UCSD-AML1 (cell line): ENCODE results near the gene SLC16A9.
"Not testable (repeated sequence)": the region's sequence is repeated elsewhere in the genome, so short reads cannot be mapped to it uniquely, and the experiment has no call there.

Experiments
- DNase-seq: peaks from one replicate; lab custom pipeline; 2025; ENCODE audit not compliant: unreplicated experiment; lab: John Stamatoyannopoulos, UW

The SLC16A9 gene

GRCh38 chr10:59678884-59679301 is 30.8 kb downstream of the SLC16A9 start:
- no peak for DNase-seq

GRCh38 chr10:59677253-59677831 is 32.3 kb downstream of the SLC16A9 start:
- no peak for DNase-seq

- no peak for DNase-seq
Measured at GRCh38 chr10:59675812-59676211, 33.8 kb downstream of the SLC16A9 start.

DNA sequence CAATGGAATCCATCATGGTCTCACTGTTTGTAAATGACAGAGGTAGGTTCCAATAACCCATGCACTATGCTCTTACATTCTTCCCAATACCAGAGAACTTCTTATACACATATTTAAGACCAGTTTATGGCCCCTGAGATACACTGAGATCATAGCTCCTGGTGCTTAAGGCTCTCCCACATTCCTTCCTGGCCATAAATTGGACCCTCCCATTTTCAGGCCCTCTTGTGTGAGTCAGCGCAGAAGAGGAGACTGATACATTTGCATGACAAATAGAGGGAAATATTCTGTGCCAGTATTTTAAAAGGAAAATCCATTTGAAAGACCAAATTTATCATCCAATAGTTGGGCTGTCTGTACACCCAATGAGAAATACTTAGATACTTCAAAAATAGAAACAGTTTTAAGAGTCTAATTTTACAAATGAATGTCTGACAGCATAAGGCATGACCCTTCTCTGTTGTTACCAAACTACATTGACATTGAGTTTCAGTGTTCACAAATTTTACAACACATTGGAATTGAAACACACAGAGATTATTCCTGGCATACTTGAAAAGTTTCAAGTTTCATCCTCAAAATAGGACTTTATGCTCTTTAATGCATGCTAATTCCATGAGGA is 35.3 kb downstream of the SLC16A9 start:
- DNase-seq, result no peak

GRCh38 chr10:59672150-59672875 is 37.3 kb downstream of the SLC16A9 start:
- no peak for DNase-seq

DNA sequence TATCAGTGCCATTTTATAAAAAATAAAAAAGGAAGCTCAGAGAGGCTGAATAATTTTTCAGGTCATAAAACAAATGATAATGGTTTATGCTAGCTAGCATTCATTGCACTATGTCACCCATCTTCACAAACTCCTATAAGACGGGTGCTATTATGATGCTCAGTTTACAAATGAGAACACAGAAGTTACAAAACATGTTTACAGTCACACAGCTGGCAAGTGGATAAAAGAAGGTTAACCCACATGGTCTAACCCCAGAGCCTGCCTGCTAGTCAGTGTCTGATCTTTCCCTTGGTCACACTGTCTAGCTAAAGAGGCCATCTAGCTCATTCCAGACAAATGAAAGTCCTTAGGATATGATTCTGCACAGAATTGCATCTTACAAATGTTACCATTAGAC is 39.4 kb downstream of the SLC16A9 start:
- DNase-seq, result no peak

DNA sequence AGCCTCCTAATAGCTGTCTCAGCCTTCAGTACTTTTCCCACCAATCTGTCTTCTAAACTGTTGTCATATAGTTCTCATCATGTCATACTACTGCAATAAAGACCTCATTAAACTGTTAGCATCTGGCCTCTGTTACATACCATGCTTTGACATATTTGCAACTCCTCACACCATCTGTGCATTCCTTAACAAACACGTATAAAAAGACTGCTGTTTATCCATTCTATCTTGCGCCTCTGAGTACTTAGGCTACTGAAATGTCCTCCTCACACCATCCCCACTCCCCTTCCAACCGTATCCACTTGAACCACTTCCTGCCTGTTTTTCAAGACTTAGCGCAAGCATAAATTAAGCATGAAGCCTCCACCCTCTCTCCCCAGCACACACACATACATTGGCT is 41.6 kb downstream of the SLC16A9 start:
- no peak for DNase-seq

DNA sequence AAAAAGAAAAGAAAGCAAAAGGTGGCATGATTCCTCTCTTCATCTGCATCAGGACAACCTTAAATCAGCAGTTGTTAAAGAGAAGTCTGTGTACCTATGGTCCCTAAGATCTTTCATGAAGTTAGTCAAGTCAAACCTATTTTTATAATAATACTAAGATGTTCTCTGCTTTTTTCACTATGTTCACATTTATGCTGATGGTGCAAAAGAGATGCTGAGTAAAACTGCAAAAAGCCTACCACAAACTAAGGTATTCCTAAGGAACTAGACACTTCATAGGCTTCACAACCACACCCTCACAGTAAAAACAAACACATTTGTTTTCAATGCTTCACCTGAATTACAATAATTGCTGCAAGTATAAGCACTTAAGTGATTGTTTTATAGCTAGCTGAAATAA is 43.3 kb downstream of the SLC16A9 start:
- no peak for DNase-seq

DNA sequence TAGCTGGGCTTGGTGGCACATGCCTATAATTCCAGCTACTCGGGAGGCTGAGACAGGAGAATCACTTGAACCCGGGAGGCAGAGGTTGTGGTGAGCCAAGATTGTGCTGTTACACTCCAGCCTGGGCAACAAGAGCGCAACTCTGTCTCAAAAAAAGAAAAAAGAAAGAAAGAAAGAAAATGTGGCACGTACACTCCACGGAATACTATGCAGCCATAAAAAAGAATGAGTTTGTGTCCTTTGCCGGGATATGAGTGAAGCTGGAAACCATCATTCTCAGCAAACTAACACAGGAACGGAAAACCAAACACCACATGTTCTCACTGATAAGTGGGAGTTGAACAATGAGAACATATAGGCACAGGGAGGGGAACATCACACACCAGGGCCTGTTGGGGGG is 46.4 kb downstream of the SLC16A9 start:
- not testable (repeated sequence) for DNase-seq

GRCh38 chr10:59657724-59658123 is 51.9 kb downstream of the SLC16A9 start:
- no peak for DNase-seq

GRCh38 chr10:59655309-59655708 is 54.3 kb downstream of the SLC16A9 start:
- no peak for DNase-seq

DNA sequence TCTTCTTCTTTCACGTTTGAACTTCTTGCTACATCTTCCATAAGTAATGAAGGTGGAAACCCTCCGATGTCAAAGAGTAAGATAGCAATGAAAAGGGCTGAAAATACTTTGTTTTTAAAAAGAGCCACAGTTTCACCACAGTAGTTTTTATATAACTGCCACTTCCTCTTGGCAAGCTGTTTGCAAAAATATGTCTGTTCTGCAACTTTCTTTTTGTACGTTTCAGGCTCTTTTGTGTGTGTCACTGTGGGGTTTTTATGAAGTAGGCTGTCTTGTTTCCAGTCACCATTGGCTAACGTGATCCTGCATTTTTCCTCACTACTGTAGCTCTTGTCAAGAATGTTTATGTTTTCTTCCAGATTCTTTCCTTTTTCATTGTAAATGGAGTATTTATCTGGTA is 55.6 kb downstream of the SLC16A9 start:
- no peak for DNase-seq

GRCh38 chr10:59651902-59652301 is 57.7 kb downstream of the SLC16A9 start:
- DNase-seq, result no peak

DNA sequence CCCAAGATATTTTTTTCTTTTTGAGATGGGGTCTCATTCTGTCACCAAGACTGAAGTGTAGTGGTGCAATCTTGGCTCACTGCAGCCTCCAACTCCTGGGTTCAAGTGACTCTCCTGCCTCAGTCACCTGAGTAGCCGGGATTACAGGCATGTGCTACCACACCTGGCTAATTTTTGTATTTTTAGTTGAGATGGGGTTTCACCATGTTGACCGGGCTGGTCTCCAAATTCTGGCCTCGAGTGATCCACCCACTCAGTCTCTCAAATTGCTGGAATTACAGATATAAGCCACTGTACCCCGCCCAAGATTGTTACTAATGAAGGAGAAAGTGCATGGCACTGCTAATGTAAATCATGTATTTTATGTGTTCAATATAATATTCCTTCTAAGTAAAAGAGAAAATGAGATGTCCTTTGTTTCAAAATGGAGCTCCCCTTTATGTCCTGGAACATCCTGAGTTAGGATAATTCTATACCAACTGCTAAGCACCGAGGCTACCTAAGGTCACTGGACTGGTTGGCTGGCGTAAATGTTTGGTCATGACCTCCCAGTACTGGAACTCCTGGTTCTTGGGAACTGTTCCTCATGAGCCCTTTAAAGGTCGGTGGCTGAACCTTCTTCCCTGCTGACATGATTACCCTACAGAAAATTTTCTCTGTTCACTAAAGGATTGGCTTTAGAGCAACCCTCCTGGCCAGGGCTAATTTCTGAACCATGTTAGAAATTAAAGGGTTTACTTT is 59.9 kb downstream of the SLC16A9 start:
- DNase-seq, result no peak

GRCh38 chr10:59648711-59649201 is 60.9 kb downstream of the SLC16A9 start:
- no peak for DNase-seq

- DNase-seq, result no peak
Measured at GRCh38 chr10:59644841-59645240, 64.8 kb downstream of the SLC16A9 start.

- DNase-seq, result not testable (repeated sequence)
Measured at GRCh38 chr10:59641688-59642087, 68.0 kb downstream of the SLC16A9 start.

DNA sequence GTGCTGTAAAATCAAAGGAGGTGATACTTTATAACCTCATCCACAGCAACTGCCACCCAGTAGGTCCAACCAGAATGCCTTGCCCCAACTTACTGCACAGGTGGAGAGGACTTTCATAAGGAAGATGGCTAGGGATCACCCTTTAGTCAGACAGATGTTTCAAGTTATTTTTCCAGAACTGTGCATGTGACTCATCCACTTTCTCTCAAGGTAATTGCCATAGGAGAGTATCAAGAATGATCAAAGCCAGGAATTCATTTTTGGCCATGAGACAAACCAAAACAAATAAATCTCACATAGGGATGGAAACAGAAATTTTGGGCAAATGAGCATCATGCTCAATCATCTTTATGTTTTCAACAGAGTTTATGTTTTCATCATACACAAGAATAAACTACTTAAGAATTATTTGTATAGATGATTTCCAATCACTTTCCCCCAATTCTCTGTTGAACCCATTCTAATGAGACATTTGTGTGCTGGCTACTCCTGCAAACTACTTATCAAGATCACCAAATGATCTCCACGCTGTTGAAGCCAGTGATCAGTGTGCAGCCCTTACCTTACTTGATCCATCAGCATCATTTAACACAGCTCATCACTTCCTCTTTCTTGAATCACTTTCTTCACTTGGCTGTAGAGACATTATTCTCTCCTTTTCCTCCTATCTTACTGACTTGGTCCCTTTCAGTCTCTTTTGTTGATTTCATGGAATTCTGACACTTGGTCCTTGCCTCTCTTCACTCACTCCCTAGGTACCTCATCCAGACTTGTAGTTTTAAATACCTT is 74.0 kb downstream of the SLC16A9 start:
- no peak for DNase-seq

DNA sequence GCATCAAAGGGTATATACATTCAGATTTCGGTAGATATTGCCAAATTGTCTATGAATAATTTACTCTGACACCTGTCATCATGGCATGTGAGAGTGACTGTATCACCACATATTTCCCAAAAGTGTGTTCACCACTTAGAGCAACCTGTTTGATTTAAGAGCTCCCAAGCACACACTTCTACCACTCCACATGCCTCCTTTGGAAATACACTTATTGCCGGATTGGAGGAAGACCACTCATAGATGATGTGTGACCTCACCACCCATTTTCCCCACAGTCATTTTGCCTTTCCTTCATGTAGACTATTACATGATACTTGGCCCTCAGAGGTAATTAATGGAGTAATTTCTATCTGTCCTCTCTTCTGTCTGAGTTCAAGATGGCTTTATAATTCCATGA is 75.5 kb downstream of the SLC16A9 start:
- no peak for DNase-seq

DNA sequence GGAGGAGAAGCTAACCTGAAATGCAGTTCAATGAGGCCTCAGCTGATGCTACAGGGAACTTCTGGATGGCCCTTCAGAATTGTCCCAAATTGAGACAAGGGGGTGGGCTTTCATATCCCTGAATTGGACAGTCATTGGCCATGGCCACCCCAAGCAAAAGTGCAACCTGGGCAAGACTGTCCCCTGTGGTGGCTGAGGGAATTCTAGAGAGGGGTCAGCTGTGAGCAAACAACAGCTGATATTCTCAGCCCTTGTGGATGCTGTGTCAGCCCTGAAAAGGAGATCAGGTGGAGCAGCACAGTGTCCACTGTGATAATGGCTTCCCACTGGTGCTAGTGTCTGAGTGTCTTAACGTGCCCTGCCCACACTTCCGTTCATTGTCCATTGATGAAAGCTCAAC is 76.6 kb downstream of the SLC16A9 start:
- no peak for DNase-seq
